ENCODE measurements around the gene PHEX.
A peak's percentile ranks its signal among the peaks of the same experiment; 100 is the strongest.

Gene PHEX

DNA sequence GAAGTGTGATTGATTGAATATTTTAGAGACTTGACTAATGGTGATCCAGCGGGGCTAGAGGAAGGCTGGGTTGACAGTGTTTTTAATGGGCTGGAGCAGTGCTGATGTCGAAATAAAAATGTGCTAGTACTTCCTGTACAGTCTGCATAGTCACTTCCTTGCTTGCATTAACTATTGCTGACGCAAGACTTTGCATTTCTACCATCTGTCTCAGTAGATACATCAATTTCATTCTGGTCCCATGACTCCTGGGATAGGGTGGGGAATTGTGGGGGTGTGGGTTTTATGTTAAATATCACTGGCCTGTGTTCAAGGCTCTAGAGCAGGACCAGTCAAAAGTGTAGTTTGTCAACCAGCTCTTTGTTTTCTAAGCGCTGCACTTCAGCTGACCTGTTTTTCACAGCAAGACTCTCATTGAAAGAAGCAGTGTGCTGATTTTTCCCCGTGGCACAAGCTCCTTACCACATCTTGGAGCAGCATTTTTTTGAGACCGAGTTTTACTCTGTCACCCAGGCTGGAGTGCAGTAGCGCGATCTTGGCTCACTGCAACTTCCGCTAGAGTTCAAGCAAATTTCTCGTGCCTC lies 35.2 kb upstream of the PHEX start:
- Histone ChIP-seq H3K36me3 (ENCODE audit: control insufficient read depth in 4 of 4, insufficient read depth in 4 of 4, low read length in 3 of 4) (peaks cover 0 to 7% (median 0%) of the 10 kb centered on the region in 4 experiments), H3K27ac (ENCODE audit: insufficient read depth in 1 of 2, low read depth in 1 of 2, low read length in 2 of 2, poor library complexity in 1 of 2, severe bottlenecking in 2 of 2) (peak overlapping the region in 1 of 2 experiments; percentile 60), H3K9me3 (ENCODE audit: control extremely low read depth in 1 of 5, control insufficient read depth in 4 of 5, insufficient read depth in 2 of 5, low read depth in 1 of 5, low read length in 4 of 5) (no peaks in the 10 kb centered on the region), H3K4me3 (ENCODE audit: control insufficient read depth in 1 of 7, extremely low read depth in 1 of 7, insufficient read depth in 4 of 7, low read depth in 2 of 7, low read length in 6 of 7) (no peak overlapping the region), H3K27me3 (replicated peaks in 2 of 5; ENCODE audit: control insufficient read depth in 4 of 5, insufficient read depth in 5 of 5, low read length in 4 of 5) (no peaks in the 10 kb centered on the region), H3K4me1 (ENCODE audit: control extremely low read depth in 1 of 4, control insufficient read depth in 4 of 4, insufficient read depth in 4 of 4, low read length in 3 of 4) (peaks cover 0 to 19% (median 13%) of the 10 kb centered on the region in 4 experiments)
- 82% methylated on average over 8 of the region's 10 CpGs for WGBS (ENCODE audit: insufficient coverage)
- CTCF ChIA-PET = interaction anchor here (0.6 to 1.4 kb wide), 2 partner anchors 10 to 22 kb away, joined by 3 to 4 read pairs; no protein-coding TSS in a partner anchor
- POLR2A ChIA-PET = no interaction called here
- peak; percentile 71 to 91 (median 86) for DNase-seq

DNA sequence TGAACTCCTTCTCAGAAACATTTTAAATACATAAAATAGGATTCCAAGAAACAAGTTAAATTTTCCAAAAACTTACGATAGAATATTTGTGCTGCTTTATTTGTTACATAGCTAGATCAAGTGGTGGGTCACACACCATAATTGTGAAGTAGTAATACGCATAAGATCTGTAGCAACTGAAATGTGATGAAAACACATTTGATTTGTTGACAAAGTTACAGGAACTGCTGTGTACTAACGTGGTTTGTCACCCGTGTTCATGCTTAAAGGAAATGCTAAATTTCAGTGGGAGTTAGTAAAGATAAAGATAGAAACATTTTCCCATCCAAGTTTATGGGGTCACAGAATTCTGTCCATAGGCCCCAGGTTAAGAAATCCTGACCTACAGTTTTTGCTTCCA lies 34.1 kb upstream of the PHEX start:
- POLR2A ChIA-PET = interaction anchor here (0.6 kb wide), 1 partner anchor 70 kb away, joined by 3 read pairs; no protein-coding TSS in a partner anchor
- no peak overlapping the region for H3K27ac ChIP-seq (ENCODE audit: insufficient read depth in 1 of 2, low read depth in 1 of 2, low read length in 2 of 2, poor library complexity in 1 of 2, severe bottlenecking in 2 of 2)
- H3K4me3 ChIP-seq (ENCODE audit: control insufficient read depth in 1 of 7, extremely low read depth in 1 of 7, insufficient read depth in 4 of 7, low read depth in 2 of 7, low read length in 6 of 7) = no peak overlapping the region
- no peak for DNase-seq
- H3K9me3 ChIP-seq (ENCODE audit: control extremely low read depth in 1 of 5, control insufficient read depth in 4 of 5, insufficient read depth in 2 of 5, low read depth in 1 of 5, low read length in 4 of 5) = no peaks in the 10 kb centered on the region
- peaks cover 0 to 13% (median 9%) of the 10 kb centered on the region in 4 experiments for H3K4me1 ChIP-seq (ENCODE audit: control extremely low read depth in 1 of 4, control insufficient read depth in 4 of 4, insufficient read depth in 4 of 4, low read length in 3 of 4)
- H3K27me3 ChIP-seq (replicated peaks in 2 of 5; ENCODE audit: control insufficient read depth in 4 of 5, insufficient read depth in 5 of 5, low read length in 4 of 5) = no peaks in the 10 kb centered on the region
- 94% methylated on average over 2 of the region's 4 CpGs for WGBS (ENCODE audit: insufficient coverage)
- CTCF ChIA-PET = no interaction called here
- peaks cover 0 to 7% (median 0%) of the 10 kb centered on the region in 4 experiments for H3K36me3 ChIP-seq (ENCODE audit: control insufficient read depth in 4 of 4, insufficient read depth in 4 of 4, low read length in 3 of 4)

DNA sequence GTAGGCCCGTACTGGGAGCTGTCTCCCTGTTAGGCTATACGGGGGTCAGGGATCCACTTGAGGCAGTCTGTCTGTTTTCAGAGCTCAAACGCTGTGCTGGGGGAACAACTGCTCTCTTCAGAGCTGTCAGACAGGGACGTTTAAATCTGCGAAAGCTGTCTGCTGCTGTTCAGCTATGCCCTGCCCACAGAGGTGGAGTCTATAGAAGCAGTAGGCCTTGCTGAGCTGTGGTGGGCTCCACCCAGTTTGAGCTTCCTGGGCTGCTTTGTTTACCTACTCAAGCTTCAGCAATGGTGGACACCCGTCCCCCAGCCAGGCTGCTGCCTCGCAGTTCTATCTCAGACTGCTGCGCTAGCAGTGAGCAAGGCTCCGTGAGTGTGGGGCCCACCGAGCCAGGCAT lies 27.3 kb upstream of the PHEX start:
- ChIA-PET POLR2A (no interaction called here), CTCF (interaction anchor here (0.6 kb wide), 1 partner anchor 189 kb away, joined by 3 read pairs; no protein-coding TSS in a partner anchor)

DNA sequence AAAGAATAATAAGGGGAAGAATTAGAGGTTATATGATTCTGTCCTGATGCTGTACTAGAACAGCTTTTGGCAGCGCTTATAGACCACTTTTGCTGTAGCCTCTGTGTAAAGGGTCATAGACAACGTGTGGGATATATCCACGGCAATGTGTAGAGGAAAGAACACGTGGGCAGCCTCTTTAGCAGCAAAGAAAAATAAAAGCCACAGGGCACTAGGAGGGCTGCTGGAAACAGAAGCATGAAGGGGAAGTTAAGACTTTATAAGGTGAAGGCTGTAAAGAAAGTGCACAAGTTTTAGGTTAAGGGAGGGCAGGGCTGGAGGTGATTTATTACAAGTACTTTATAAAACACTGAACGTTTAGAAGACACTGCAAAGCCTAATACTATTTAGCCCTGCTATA lies 20.1 kb upstream of the PHEX start:
- ChIA-PET POLR2A (no interaction called here), CTCF (no interaction called here)
- peak in 2 of 3 donors; percentile 36 to 38 for DNase-seq
- H3K4me3 ChIP-seq (ENCODE audit: control insufficient read depth in 1 of 7, extremely low read depth in 1 of 7, insufficient read depth in 4 of 7, low read depth in 2 of 7, low read length in 6 of 7) = no peak overlapping the region
- no peaks in the 10 kb centered on the region for H3K9me3 ChIP-seq (ENCODE audit: control extremely low read depth in 1 of 5, control insufficient read depth in 4 of 5, insufficient read depth in 2 of 5, low read depth in 1 of 5, low read length in 4 of 5)
- peaks cover 0 to 6% (median 0%) of the 10 kb centered on the region in 4 experiments for H3K4me1 ChIP-seq (ENCODE audit: control extremely low read depth in 1 of 4, control insufficient read depth in 4 of 4, insufficient read depth in 4 of 4, low read length in 3 of 4)
- H3K36me3 ChIP-seq (ENCODE audit: control insufficient read depth in 4 of 4, insufficient read depth in 4 of 4, low read length in 3 of 4) = no peaks in the 10 kb centered on the region
- peaks cover 0 to 3% (median 0%) of the 10 kb centered on the region in 5 experiments for H3K27me3 ChIP-seq (replicated peaks in 2 of 5; ENCODE audit: control insufficient read depth in 4 of 5, insufficient read depth in 5 of 5, low read length in 4 of 5)
- WGBS (ENCODE audit: insufficient coverage) = 37% methylated on average over 4 of the region's 5 CpGs
- no peak overlapping the region for H3K27ac ChIP-seq (ENCODE audit: insufficient read depth in 1 of 2, low read depth in 1 of 2, low read length in 2 of 2, poor library complexity in 1 of 2, severe bottlenecking in 2 of 2)

More for the DNA sequence above, 27.3 kb upstream of the PHEX start:
- Histone ChIP-seq H3K4me1 (ENCODE audit: control extremely low read depth in 1 of 4, control insufficient read depth in 4 of 4, insufficient read depth in 4 of 4, low read length in 3 of 4) (no peaks in the 10 kb centered on the region), H3K9me3 (ENCODE audit: control extremely low read depth in 1 of 5, control insufficient read depth in 4 of 5, insufficient read depth in 2 of 5, low read depth in 1 of 5, low read length in 4 of 5) (no peaks in the 10 kb centered on the region), H3K27me3 (replicated peaks in 2 of 5; ENCODE audit: control insufficient read depth in 4 of 5, insufficient read depth in 5 of 5, low read length in 4 of 5) (peaks cover 0 to 3% (median 0%) of the 10 kb centered on the region in 5 experiments), H3K4me3 (ENCODE audit: control insufficient read depth in 1 of 7, extremely low read depth in 1 of 7, insufficient read depth in 4 of 7, low read depth in 2 of 7, low read length in 6 of 7) (no peak overlapping the region), H3K27ac (ENCODE audit: insufficient read depth in 1 of 2, low read depth in 1 of 2, low read length in 2 of 2, poor library complexity in 1 of 2, severe bottlenecking in 2 of 2) (no peak overlapping the region), H3K36me3 (ENCODE audit: control insufficient read depth in 4 of 4, insufficient read depth in 4 of 4, low read length in 3 of 4) (no peaks in the 10 kb centered on the region)
- WGBS (ENCODE audit: insufficient coverage) = 90% methylated on average over 9 of the region's 10 CpGs
- no peak for DNase-seq

DNA sequence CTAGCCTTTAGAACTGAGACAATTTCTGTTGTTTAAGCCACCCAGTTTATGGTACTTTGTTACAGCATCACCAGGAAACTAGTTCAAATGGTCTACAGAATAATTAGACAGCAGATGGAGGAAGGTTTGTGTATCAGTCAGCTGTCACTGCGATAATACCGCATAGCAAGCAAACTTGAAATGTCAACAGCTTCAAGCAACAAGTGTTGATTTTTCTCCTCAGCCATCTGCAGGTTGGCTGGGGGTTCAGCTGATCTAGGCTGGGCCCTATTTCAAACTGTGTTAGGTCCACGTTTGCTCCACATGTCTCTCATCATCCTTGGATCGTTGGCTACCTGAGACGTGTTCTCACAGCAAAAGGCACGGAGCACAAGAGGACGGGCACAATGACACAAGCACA lies 19.2 kb upstream of the PHEX start:
- Histone ChIP-seq H3K4me3 (ENCODE audit: control insufficient read depth in 1 of 7, extremely low read depth in 1 of 7, insufficient read depth in 4 of 7, low read depth in 2 of 7, low read length in 6 of 7) (no peak overlapping the region), H3K9me3 (ENCODE audit: control extremely low read depth in 1 of 5, control insufficient read depth in 4 of 5, insufficient read depth in 2 of 5, low read depth in 1 of 5, low read length in 4 of 5) (no peaks in the 10 kb centered on the region), H3K36me3 (ENCODE audit: control insufficient read depth in 4 of 4, insufficient read depth in 4 of 4, low read length in 3 of 4) (no peaks in the 10 kb centered on the region), H3K27me3 (replicated peaks in 2 of 5; ENCODE audit: control insufficient read depth in 4 of 5, insufficient read depth in 5 of 5, low read length in 4 of 5) (peaks cover 0 to 2% (median 0%) of the 10 kb centered on the region in 5 experiments), H3K4me1 (ENCODE audit: control extremely low read depth in 1 of 4, control insufficient read depth in 4 of 4, insufficient read depth in 4 of 4, low read length in 3 of 4) (peaks cover 0 to 6% (median 0%) of the 10 kb centered on the region in 4 experiments), H3K27ac (ENCODE audit: insufficient read depth in 1 of 2, low read depth in 1 of 2, low read length in 2 of 2, poor library complexity in 1 of 2, severe bottlenecking in 2 of 2) (no peak overlapping the region)
- CTCF ChIA-PET = no interaction called here
- POLR2A ChIA-PET = no interaction called here
- 91% methylated on average over 7 of the region's 7 CpGs for WGBS (ENCODE audit: insufficient coverage)
- no peak for DNase-seq

DNA sequence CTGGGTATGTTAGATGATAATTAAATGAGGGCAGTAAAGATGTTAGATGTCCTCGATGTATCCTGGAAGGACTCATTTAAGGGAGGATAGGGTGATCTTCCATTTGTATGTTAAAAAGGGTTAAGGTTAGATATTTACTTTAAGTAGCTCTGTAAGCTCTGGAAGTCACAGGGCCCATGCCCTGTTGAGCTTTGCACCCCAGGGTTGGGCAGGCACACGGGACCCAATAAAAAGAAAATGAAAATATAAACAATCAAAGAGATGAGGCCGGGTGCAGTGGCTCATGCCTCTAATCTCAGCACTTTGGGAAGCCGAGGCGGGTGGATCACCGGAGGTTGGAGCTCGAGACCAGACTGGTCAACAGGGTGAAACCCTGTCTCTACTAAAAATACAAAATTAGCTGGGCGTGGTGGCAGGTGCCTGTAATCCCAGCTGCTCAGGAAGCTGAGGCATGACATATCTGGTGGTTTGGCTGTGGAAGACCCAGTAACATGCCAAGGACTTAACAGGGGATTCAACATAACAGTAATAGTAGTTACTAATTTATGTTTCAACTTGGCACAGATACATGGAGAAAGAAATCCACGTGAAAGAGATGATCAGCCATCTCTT lies 16.9 kb upstream of the PHEX start:
- ChIA-PET POLR2A (no interaction called here), CTCF (no interaction called here)
- Histone ChIP-seq H3K27me3 (replicated peaks in 2 of 5; ENCODE audit: control insufficient read depth in 4 of 5, insufficient read depth in 5 of 5, low read length in 4 of 5) (no peaks in the 10 kb centered on the region), H3K27ac (ENCODE audit: insufficient read depth in 1 of 2, low read depth in 1 of 2, low read length in 2 of 2, poor library complexity in 1 of 2, severe bottlenecking in 2 of 2) (no peak overlapping the region), H3K9me3 (ENCODE audit: control extremely low read depth in 1 of 5, control insufficient read depth in 4 of 5, insufficient read depth in 2 of 5, low read depth in 1 of 5, low read length in 4 of 5) (no peaks in the 10 kb centered on the region), H3K4me3 (ENCODE audit: control insufficient read depth in 1 of 7, extremely low read depth in 1 of 7, insufficient read depth in 4 of 7, low read depth in 2 of 7, low read length in 6 of 7) (no peak overlapping the region), H3K36me3 (ENCODE audit: control insufficient read depth in 4 of 4, insufficient read depth in 4 of 4, low read length in 3 of 4) (no peaks in the 10 kb centered on the region), H3K4me1 (ENCODE audit: control extremely low read depth in 1 of 4, control insufficient read depth in 4 of 4, insufficient read depth in 4 of 4, low read length in 3 of 4) (peaks cover 0 to 6% (median 0%) of the 10 kb centered on the region in 4 experiments)
- DNase-seq = no peak
- WGBS (ENCODE audit: insufficient coverage) = 92% methylated on average over 8 of the region's 9 CpGs

DNA sequence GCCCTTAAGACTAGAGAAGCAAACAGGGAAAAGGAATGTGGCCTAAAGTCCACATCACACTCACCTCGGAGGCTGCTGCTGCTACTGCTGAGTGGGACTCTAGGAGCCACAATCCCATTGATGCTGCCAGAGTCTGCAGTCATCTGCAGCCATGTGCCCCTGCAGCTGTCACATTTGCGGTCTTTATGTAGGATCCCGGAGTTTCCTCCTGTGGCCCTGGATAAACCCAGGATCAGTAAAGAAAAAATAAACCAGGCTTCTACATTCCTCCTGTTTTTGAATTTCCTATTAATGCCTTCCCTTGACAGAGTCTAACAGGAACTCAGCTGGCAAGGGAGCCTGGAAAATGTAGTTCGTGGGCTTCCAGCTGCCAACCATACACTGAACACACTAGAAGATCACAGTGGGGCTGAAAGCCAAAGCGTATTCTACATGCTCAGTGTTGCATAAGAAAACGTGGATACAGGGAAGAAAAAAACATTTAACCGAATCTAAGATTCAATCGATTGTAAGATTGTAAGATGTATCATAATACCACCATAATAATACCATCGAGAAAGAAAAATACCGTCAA lies 10.3 kb upstream of the PHEX start:
- Histone ChIP-seq H3K27me3 (replicated peaks in 2 of 5; ENCODE audit: control insufficient read depth in 4 of 5, insufficient read depth in 5 of 5, low read length in 4 of 5) (peaks cover 0 to 1% (median 0%) of the 10 kb centered on the region in 5 experiments), H3K36me3 (ENCODE audit: control insufficient read depth in 4 of 4, insufficient read depth in 4 of 4, low read length in 3 of 4) (no peaks in the 10 kb centered on the region), H3K9me3 (ENCODE audit: control extremely low read depth in 1 of 5, control insufficient read depth in 4 of 5, insufficient read depth in 2 of 5, low read depth in 1 of 5, low read length in 4 of 5) (no peaks in the 10 kb centered on the region), H3K27ac (ENCODE audit: insufficient read depth in 1 of 2, low read depth in 1 of 2, low read length in 2 of 2, poor library complexity in 1 of 2, severe bottlenecking in 2 of 2) (no peak overlapping the region), H3K4me3 (ENCODE audit: control insufficient read depth in 1 of 7, extremely low read depth in 1 of 7, insufficient read depth in 4 of 7, low read depth in 2 of 7, low read length in 6 of 7) (no peak overlapping the region), H3K4me1 (ENCODE audit: control extremely low read depth in 1 of 4, control insufficient read depth in 4 of 4, insufficient read depth in 4 of 4, low read length in 3 of 4) (no peaks in the 10 kb centered on the region)
- ChIA-PET POLR2A (no interaction called here), CTCF (no interaction called here)
- DNase-seq = no peak
- 87% methylated on average over 4 of the region's 10 CpGs for WGBS (ENCODE audit: insufficient coverage)
